ENCODE results near the gene TTC39A.

TTC39A gene

DNA sequence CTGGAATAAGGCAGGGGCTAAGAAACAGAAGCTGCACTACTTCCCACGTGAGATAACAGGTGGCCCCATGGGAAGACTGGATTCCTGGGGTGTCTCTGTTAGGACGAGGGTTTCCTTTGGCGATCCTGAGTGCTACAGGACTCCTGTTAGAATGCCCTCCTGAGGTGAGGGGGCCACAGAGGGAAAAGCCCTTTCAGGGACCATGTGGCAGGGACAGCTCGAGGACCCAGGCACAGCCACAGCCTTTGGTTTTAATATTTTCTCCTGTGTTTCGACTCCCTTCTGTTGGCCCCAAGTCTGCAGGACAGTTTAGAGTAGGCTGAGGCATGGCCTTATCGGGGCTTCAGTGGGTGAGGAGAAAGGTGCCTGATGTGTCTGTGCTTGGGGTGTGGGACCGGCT is 12.6 kb downstream of the TTC39A start:
- H3K9me2 ChIP-seq (replicated peaks; ENCODE audit: insufficient read depth, low read length): no peaks in the 10 kb centered on the region
- no peak overlapping the region for H3K4me2 ChIP-seq (ENCODE audit: low read depth, low read length, poor library complexity, severe bottlenecking)
- no peaks in the 10 kb centered on the region for H3K9me3 ChIP-seq (ENCODE audit: insufficient read depth, low read length)
- no peak overlapping the region for H3K27ac ChIP-seq (ENCODE audit: low read depth, low read length)
- H3K27me3 ChIP-seq (ENCODE audit: low read length): no peaks in the 10 kb centered on the region
- no peaks in the 10 kb centered on the region for H3K79me2 ChIP-seq (ENCODE audit: insufficient read depth, low read length)
- no peak overlapping the region for H3K9ac ChIP-seq (ENCODE audit: low read length)
- no peak overlapping the region for H3K4me3 ChIP-seq (ENCODE audit: insufficient read depth, low read length, poor library complexity, severe bottlenecking)
- no peaks in the 10 kb centered on the region for H3K36me3 ChIP-seq (ENCODE audit: low read length)
- no peak overlapping the region for H2AFZ ChIP-seq (ENCODE audit: low read depth, low read length, severe bottlenecking)
- H3F3A ChIP-seq (ENCODE audit: insufficient read depth): no peaks in the 10 kb centered on the region
- TF ChIP-seq EZH2phosphoT487 (conservative IDR thresholded peaks at IDR 0.05; ENCODE audit: low read length): no peak
- TF ChIP-seq, protein P1, sequence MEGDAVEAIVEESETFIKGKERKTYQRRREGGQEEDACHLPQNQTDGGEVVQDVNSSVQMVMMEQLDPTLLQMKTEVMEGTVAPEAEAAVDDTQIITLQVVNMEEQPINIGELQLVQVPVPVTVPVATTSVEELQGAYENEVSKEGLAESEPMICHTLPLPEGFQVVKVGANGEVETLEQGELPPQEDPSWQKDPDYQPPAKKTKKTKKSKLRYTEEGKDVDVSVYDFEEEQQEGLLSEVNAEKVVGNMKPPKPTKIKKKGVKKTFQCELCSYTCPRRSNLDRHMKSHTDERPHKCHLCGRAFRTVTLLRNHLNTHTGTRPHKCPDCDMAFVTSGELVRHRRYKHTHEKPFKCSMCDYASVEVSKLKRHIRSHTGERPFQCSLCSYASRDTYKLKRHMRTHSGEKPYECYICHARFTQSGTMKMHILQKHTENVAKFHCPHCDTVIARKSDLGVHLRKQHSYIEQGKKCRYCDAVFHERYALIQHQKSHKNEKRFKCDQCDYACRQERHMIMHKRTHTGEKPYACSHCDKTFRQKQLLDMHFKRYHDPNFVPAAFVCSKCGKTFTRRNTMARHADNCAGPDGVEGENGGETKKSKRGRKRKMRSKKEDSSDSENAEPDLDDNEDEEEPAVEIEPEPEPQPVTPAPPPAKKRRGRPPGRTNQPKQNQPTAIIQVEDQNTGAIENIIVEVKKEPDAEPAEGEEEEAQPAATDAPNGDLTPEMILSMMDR (IDR thresholded peaks at IDR 0.05; ENCODE audit: insufficient read depth, low read length, poor library complexity, severe bottlenecking): no peak
- H4K20me1 ChIP-seq (ENCODE audit: low read depth, low read length): no peaks in the 10 kb centered on the region

DNA sequence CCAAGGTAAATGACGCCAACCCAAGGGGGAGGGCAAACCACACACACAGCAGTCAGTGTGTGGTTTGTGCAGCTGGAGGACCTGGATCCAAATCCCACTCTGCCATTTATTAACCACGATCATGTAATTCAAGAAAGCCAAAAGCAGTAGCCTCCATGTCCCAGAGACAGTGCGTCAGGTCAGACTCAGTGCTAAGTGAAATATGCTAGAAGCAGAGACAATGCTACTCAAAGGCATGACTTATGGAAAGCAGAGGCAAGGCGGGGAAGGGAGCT is 13.6 kb downstream of the TTC39A start:
- Histone ChIP-seq H3K9me2 (replicated peaks; ENCODE audit: insufficient read depth, low read length) (no peaks in the 10 kb centered on the region), H4K20me1 (ENCODE audit: low read depth, low read length) (no peaks in the 10 kb centered on the region), H3K4me2 (ENCODE audit: low read depth, low read length, poor library complexity, severe bottlenecking) (no peak overlapping the region), H3K9ac (ENCODE audit: low read length) (no peak overlapping the region), H3K27me3 (ENCODE audit: low read length) (no peaks in the 10 kb centered on the region), H3K9me3 (ENCODE audit: insufficient read depth, low read length) (no peaks in the 10 kb centered on the region), H3F3A (ENCODE audit: insufficient read depth) (no peaks in the 10 kb centered on the region), H3K79me2 (ENCODE audit: insufficient read depth, low read length) (no peaks in the 10 kb centered on the region), H3K4me3 (ENCODE audit: insufficient read depth, low read length, poor library complexity, severe bottlenecking) (no peak overlapping the region), H2AFZ (ENCODE audit: low read depth, low read length, severe bottlenecking) (no peak overlapping the region), H3K27ac (ENCODE audit: low read depth, low read length) (no peak overlapping the region), H3K36me3 (ENCODE audit: low read length) (no peaks in the 10 kb centered on the region)
- no peak for TF ChIP-seq EZH2phosphoT487 (conservative IDR thresholded peaks at IDR 0.05; ENCODE audit: low read length)
- TF ChIP-seq, protein P1 (IDR thresholded peaks at IDR 0.05; ENCODE audit: insufficient read depth, low read length, poor library complexity, severe bottlenecking): no peak

DNA sequence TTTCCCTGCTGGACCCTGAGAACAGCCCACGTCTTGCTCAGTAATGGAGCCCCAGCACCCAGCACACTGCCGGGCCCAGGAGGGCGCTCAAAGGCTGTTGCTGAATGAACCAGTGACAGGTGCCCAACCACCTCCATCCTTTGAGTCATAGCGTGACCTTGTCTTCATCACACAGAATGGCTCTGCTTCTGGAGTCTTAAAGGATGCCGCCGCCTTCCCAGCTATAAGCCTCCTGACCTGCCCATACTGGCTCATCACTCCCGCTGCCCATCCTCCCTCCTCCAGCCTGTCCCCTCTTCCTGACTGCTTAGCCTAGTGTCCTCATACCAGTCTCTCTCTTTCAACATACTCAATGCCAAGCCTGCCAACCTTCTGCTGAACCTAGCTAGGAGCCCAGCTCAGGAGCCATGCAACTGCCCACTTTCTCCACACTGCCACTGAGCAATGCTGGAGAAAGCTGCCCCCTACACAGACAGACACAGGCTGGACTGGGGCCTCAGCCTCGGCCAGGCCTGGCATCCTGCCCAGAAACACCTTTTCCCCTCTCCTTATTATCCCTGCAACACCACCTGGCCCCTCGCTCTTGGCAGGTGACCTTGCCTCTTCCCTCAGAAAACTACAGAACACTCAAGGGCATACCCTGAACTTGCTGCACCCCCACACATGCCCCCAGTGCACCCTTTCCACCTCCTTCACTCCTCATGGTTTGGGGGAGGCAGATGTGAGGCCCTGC is 14.1 kb downstream of the TTC39A start:
- Histone ChIP-seq H3K79me2 (ENCODE audit: insufficient read depth, low read length) (no peaks in the 10 kb centered on the region), H3K9ac (ENCODE audit: low read length) (no peak overlapping the region), H3K4me2 (ENCODE audit: low read depth, low read length, poor library complexity, severe bottlenecking) (no peak overlapping the region), H3K9me2 (replicated peaks; ENCODE audit: insufficient read depth, low read length) (no peaks in the 10 kb centered on the region), H3K27me3 (ENCODE audit: low read length) (no peaks in the 10 kb centered on the region), H4K20me1 (ENCODE audit: low read depth, low read length) (no peaks in the 10 kb centered on the region), H3K9me3 (ENCODE audit: insufficient read depth, low read length) (no peaks in the 10 kb centered on the region), H3K27ac (ENCODE audit: low read depth, low read length) (no peak overlapping the region), H3K36me3 (ENCODE audit: low read length) (no peaks in the 10 kb centered on the region), H3K4me3 (ENCODE audit: insufficient read depth, low read length, poor library complexity, severe bottlenecking) (no peak overlapping the region), H2AFZ (ENCODE audit: low read depth, low read length, severe bottlenecking) (no peak overlapping the region), H3F3A (ENCODE audit: insufficient read depth) (no peaks in the 10 kb centered on the region)
- TF ChIP-seq EZH2phosphoT487 (conservative IDR thresholded peaks at IDR 0.05; ENCODE audit: low read length): no peak
- TF ChIP-seq, protein P1 (IDR thresholded peaks at IDR 0.05; ENCODE audit: insufficient read depth, low read length, poor library complexity, severe bottlenecking): no peak
